Fibroblast of lung (primary cell): ENCODE data around the gene CLC.

Experiments used
- EZH2 ChIP-seq: IDR thresholded peaks from 2 replicates; pipeline ENCODE4 v1.5.1; 2012; ENCODE audit warnings: low read length, control low read depth, mild to moderate bottlenecking; ENCODE audit errors: missing control alignments
- TF ChIP-seq, protein P1 (sequence below), 2 donors: IDR thresholded peaks in 1 of 2; conservative IDR thresholded peaks in 1 of 2; 1 replicate in 1 of 2; 2 replicates in 1 of 2; pipeline ENCODE4 v1.5.1; 2011 to 2012; ENCODE audit warnings: low read length in 2 of 2, control low read depth in 1 of 2, inconsistent platforms in 1 of 2, low read depth in 1 of 2, mild to moderate bottlenecking in 1 of 2

DNA sequence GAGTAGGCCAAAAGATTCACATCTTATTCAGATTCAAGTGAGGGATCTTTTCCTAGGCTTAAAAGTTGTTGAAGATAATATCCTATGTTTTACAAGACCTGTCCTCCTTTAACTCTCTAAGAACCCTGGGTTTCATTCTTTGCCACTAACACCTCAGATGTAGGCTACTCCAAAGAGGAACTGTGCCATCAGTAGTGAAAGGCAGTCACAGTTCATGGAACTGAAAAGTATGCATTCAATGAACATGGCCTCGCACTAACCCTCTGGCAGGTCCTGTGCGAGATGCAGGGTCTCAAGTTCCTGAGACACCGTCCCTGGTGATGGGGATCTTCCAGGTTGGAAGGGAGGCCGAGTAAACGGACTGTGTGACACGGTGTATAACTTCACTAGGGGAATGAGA lies 29.2 kb downstream of the CLC start:
- TF ChIP-seq, protein P1, sequence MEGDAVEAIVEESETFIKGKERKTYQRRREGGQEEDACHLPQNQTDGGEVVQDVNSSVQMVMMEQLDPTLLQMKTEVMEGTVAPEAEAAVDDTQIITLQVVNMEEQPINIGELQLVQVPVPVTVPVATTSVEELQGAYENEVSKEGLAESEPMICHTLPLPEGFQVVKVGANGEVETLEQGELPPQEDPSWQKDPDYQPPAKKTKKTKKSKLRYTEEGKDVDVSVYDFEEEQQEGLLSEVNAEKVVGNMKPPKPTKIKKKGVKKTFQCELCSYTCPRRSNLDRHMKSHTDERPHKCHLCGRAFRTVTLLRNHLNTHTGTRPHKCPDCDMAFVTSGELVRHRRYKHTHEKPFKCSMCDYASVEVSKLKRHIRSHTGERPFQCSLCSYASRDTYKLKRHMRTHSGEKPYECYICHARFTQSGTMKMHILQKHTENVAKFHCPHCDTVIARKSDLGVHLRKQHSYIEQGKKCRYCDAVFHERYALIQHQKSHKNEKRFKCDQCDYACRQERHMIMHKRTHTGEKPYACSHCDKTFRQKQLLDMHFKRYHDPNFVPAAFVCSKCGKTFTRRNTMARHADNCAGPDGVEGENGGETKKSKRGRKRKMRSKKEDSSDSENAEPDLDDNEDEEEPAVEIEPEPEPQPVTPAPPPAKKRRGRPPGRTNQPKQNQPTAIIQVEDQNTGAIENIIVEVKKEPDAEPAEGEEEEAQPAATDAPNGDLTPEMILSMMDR (conservative IDR thresholded peaks at IDR 0.05 in 1 of 2, IDR thresholded peaks at IDR 0.05 in 1 of 2; ENCODE audit: low read depth in 1 of 2, low read length in 2 of 2): no peak
- no peak for TF ChIP-seq EZH2
